Liver (tissue), 3 donors: ENCODE measurements around the gene DIO1.

Experiments used
- ATF3 ChIP-seq: IDR thresholded peaks from 2 replicates; pipeline ENCODE4 v1.6.1; 2016; ENCODE audit warnings: antibody characterized with exemption
- CTCF ChIP-seq: fragments of 150-350 bp; IDR thresholded peaks from 2 replicates; pipeline ENCODE4 v1.5.1; 2017; ENCODE audit warnings: improper control_type of control experiment, low read depth, low read length; ENCODE audit not compliant: missing input control
- FOXA1 ChIP-seq: IDR thresholded peaks from 2 replicates; pipeline ENCODE4 v1.6.1; 2016; ENCODE audit warnings: antibody characterized with exemption
- FOXA2 ChIP-seq: IDR thresholded peaks from 2 replicates; pipeline ENCODE4 v1.6.1; 2016; ENCODE audit warnings: antibody characterized with exemption
- GABPA ChIP-seq, 2 donors: IDR thresholded peaks in 1 of 2; conservative IDR thresholded peaks in 1 of 2; 2 replicates each; pipeline ENCODE4 v1.6.1; 2016; ENCODE audit warnings: antibody characterized with exemption in 2 of 2, mild to moderate bottlenecking in 1 of 2, moderate library complexity in 1 of 2
- HNF4A ChIP-seq, 2 donors: conservative IDR thresholded peaks; 2 replicates each; pipeline ENCODE4 v1.6.1; 2016; ENCODE audit warnings: antibody characterized with exemption in 2 of 2, mild to moderate bottlenecking in 2 of 2
- MAX ChIP-seq: IDR thresholded peaks from 2 replicates; pipeline ENCODE4 v1.6.1; 2016; ENCODE audit warnings: antibody characterized with exemption
- RAD21 ChIP-seq, 2 donors: IDR thresholded peaks; 2 replicates each; pipeline ENCODE4 v1.6.1; 2016; ENCODE audit warnings: antibody characterized with exemption in 2 of 2, mild to moderate bottlenecking in 2 of 2
- REST ChIP-seq: IDR thresholded peaks from 2 replicates; pipeline ENCODE4 v1.6.1; 2016; ENCODE audit warnings: antibody characterized with exemption, mild to moderate bottlenecking
- RXRA ChIP-seq, 2 donors: IDR thresholded peaks; 2 replicates each; pipeline ENCODE4 v1.6.1; 2017 to 2018; ENCODE audit warnings: antibody characterized with exemption in 2 of 2, mild to moderate bottlenecking in 1 of 2
- SP1 ChIP-seq: IDR thresholded peaks from 2 replicates; pipeline ENCODE4 v1.6.1; 2018; ENCODE audit warnings: antibody characterized with exemption, mild to moderate bottlenecking
- TAF1 ChIP-seq: conservative IDR thresholded peaks from 2 replicates; pipeline ENCODE4 v1.6.1; 2016; ENCODE audit warnings: antibody characterized with exemption, mild to moderate bottlenecking
- YY1 ChIP-seq: IDR thresholded peaks from 2 replicates; pipeline ENCODE4 v1.6.1; 2016; ENCODE audit warnings: antibody characterized with exemption, mild to moderate bottlenecking
- ZBTB33 ChIP-seq: IDR thresholded peaks from 2 replicates; pipeline ENCODE4 v1.6.1; 2016; ENCODE audit warnings: antibody characterized with exemption
- donor health status: healthy.
- donor health status: healthy.

- TF ChIP-seq CTCF (no peak), MAX (peak; percentile 76), ATF3 (peak; percentile 92), FOXA1 (no peak), GABPA (IDR thresholded peaks at IDR 0.05 in 1 of 2, conservative IDR thresholded peaks at IDR 0.05 in 1 of 2) (no peak), RAD21 (IDR thresholded peaks at IDR 0.05) (peak in 1 of 2 donors; percentile 39), HNF4A (conservative IDR thresholded peaks at IDR 0.05) (peak; percentile 63 to 70), ZBTB33 (no peak), YY1 (no peak), REST (no peak), TAF1 (peak; percentile 39), FOXA2 (no peak), RXRA (IDR thresholded peaks at IDR 0.05) (peak; percentile 84 to 86), SP1 (peak; percentile 58)
These were observed 2.7 kb downstream of the DIO1 start for GRCh38 chr1:53896635-53897229.
